ENCODE data around the gene NUP210L.

DNA sequence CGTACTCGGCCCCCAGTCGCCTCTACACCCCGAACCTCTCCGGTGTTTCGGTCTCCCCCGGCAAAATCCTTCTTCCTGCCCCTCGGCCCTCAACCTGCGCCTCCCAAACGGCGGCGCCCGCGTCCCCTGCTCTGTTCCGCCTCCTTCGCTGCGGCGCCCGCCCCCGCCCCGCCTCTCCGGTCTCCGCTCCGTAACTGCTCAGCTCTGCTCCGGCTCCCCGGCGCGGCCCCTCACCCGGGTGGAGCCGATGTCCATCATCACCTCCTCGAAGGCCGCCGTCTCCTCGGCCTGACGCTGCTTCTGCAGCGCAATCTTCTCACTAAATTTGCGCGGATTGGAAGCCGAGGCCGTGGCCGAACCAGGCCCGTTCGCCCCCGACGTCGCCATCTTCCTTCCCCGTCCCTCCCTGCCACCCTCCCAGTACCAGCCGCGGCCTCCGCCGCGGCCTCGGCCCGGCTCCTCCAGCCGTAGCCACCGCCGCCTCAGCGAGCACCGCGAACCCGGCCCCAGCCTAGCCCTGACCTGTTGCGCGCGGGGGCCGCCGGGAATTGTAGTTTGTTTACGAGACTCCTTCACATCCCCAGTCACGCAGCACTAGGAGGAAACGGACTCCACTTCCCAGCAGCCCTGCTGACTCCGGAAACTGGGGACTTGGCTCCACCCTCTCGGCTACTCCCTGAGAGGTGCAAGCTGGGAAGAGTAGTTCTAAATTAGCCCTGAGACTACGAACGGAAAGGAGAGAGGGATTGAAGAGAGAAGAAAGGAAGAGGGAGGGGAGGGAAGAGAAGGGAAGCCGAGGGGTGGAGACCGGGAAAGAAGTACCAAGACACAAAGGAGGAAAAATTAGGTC lies 196.5 kb downstream of the NUP210L start, which contains the start of gene CRTC2:
- TF ChIP-seq EZH2phosphoT487 (IDR thresholded peaks at IDR 0.05; ENCODE audit: borderline replicate concordance) (no peak), JUND (IDR thresholded peaks at IDR 0.05) (no peak), POLR2A (IDR thresholded peaks at IDR 0.05; ENCODE audit: borderline replicate concordance, extremely low read depth, insufficient read depth, insufficient read length) (no peak)
